Keratinocyte (primary cell): ENCODE results near the gene ASB6. TPM values are rescaled to one million over a fixed set of nuclear protein-coding genes. Genes with fewer than 3 reads are reported as not detected.

Source experiments
- DNase-seq: peaks from one replicate; pipeline ENCODE4 v3.0.0-alpha.2; 2011; ENCODE audit warnings: low read depth, missing footprints, low spot score
- FAIRE-seq: peaks from 2 replicates; lab custom pipeline; 2011; peaks lifted over from hg19 to GRCh38; lab: Jason Lieb, UNC
- H2AFZ ChIP-seq: 2 replicates; pipeline ENCODE4 v1.6.0; 2012; ENCODE audit warnings: low read length, control low read depth, inconsistent platforms; ENCODE audit not compliant: control insufficient read depth
- H3K27ac ChIP-seq: 2 replicates; pipeline ENCODE4 v1.5.1; 2011; ENCODE audit warnings: low read length; ENCODE audit not compliant: control insufficient read depth, insufficient read depth
- H3K27me3 ChIP-seq: 3 replicates; pipeline ENCODE4 v1.6.0; 2011; ENCODE audit warnings: low read length; ENCODE audit not compliant: control insufficient read depth, insufficient read depth; ENCODE audit errors: extremely low read depth
- H3K36me3 ChIP-seq, 2 experiments: 2 replicates in 1 of 2; 3 replicates in 1 of 2; pipeline ENCODE4 v1.5.1; 2011; ENCODE audit warnings: low read length in 2 of 2, mild to moderate bottlenecking in 1 of 2; ENCODE audit not compliant: control insufficient read depth in 2 of 2, insufficient read depth in 2 of 2; ENCODE audit errors: extremely low read depth in 1 of 2
- H3K4me1 ChIP-seq: 3 replicates; pipeline ENCODE4 v1.5.1; 2011; ENCODE audit warnings: low read length; ENCODE audit not compliant: control insufficient read depth, insufficient read depth; ENCODE audit errors: extremely low read depth
- H3K4me2 ChIP-seq: 3 replicates; pipeline ENCODE4 v1.6.0; 2011; ENCODE audit warnings: low read depth, low read length; ENCODE audit not compliant: control insufficient read depth, insufficient read depth; ENCODE audit errors: extremely low read depth
- H3K4me3 ChIP-seq, 3 experiments: fragments of 200-600 bp in 1 of 3; sonication (generic) in 1 of 3; 2 replicates in 2 of 3; 3 replicates in 1 of 3; pipeline ENCODE4 v1.5.1; 2011 to 2016; ENCODE audit warnings: low read length in 3 of 3, mild to moderate bottlenecking in 3 of 3, control low read depth in 2 of 3, inconsistent platforms in 1 of 3, low read depth in 1 of 3, mixed read lengths in 1 of 3, mixed run types in 1 of 3, moderate library complexity in 1 of 3; ENCODE audit not compliant: control insufficient read depth in 2 of 3, insufficient read depth in 2 of 3; ENCODE audit errors: extremely low read depth in 1 of 3
- H3K79me2 ChIP-seq: 2 replicates; pipeline ENCODE4 v1.6.0; 2012; ENCODE audit warnings: low read length; ENCODE audit not compliant: control insufficient read depth, insufficient read depth
- H3K9ac ChIP-seq: 3 replicates; pipeline ENCODE4 v1.6.0; 2011; ENCODE audit warnings: low read length; ENCODE audit not compliant: control insufficient read depth, insufficient read depth; ENCODE audit errors: extremely low read depth
- H3K9me1 ChIP-seq: 3 replicates; pipeline ENCODE4 v1.6.0; 2011; ENCODE audit warnings: low read length; ENCODE audit not compliant: control insufficient read depth, insufficient read depth; ENCODE audit errors: extremely low read depth
- H3K9me3 ChIP-seq: 2 replicates; pipeline ENCODE4 v1.5.1; 2012; ENCODE audit warnings: low read depth, low read length; ENCODE audit not compliant: control insufficient read depth
- H4K20me1 ChIP-seq: 3 replicates; pipeline ENCODE4 v1.6.0; 2011; ENCODE audit warnings: low read length; ENCODE audit not compliant: control insufficient read depth, insufficient read depth; ENCODE audit errors: extremely low read depth
- CTCF ChIP-seq, 3 experiments: IDR thresholded peaks in 1 of 3; conservative IDR thresholded peaks in 1 of 3; optimal IDR thresholded peaks in 1 of 3; 2 replicates in 2 of 3; 3 replicates in 1 of 3; pipeline versions ENCODE3 to v1.5.1; 2011; ENCODE audit warnings: low read length in 3 of 3, mild to moderate bottlenecking in 3 of 3, moderate library complexity in 2 of 3, control low read depth in 1 of 3, inconsistent platforms in 1 of 3; ENCODE audit not compliant: insufficient read depth in 2 of 3; ENCODE audit errors: extremely low read depth in 1 of 3
- EZH2 ChIP-seq: IDR thresholded peaks from one replicate; pipeline ENCODE4 v1.6.1; 2012; ENCODE audit warnings: inconsistent platforms, mild to moderate bottlenecking, low read length, moderate library complexity
- dilution Hi-C: fragments of 300-500 bp; cut with MboI; formaldehyde crosslinking; loops from one replicate; pipeline ENCODE4 v1.7.0; 2020; ENCODE audit warnings: low sequenced_read_pairs; ENCODE audit not compliant: extremely low pct_ligation_motif_present
- polyA plus RNA-seq, 5 experiments: library from polyadenylated mRNA; depleted of rRNA in 3 of 5; stranded (reverse) in 3 of 5; stranded (forward) in 1 of 5; unstranded in 1 of 5; fragments of >200 nt; gene quantifications; 1 replicate in 1 of 5; 2 replicates in 3 of 5; 3 replicates in 1 of 5; pipeline versions ENCODE4 v1.2.1 to v1.2.3, GENCODE V29; 2011 to 2012; ENCODE audit warnings: missing spikeins in 2 of 5, low read depth in 1 of 5, low replicate concordance in 1 of 5

The ASB6 gene
- polyA plus RNA-seq, 1 donor (not counting 4 experiments of a cell fraction or from before 2014, with no cell fraction given) = 16.3 TPM

- TF ChIP-seq CTCF (optimal IDR thresholded peaks at IDR 0.05 in 1 of 3, IDR thresholded peaks at IDR 0.05 in 1 of 3, conservative IDR thresholded peaks at IDR 0.05 in 1 of 3; ENCODE audit: extremely low read depth in 1 of 3, insufficient read depth in 2 of 3, low read length in 3 of 3) = no peak
- no peak for TF ChIP-seq EZH2
- DNase-seq (no peak), FAIRE-seq (no peak)
- dilution Hi-C loops = no loop called here
- Histone ChIP-seq H4K20me1 (peaks cover 14% of the 10 kb centered on the region), H2AFZ (no peak overlapping the region), H3K4me1 (peaks cover 30% of the 10 kb centered on the region), H3K4me3 (peak overlapping the region; percentile 89 to 94 (median 90)), H3K79me2 (peaks cover 37% of the 10 kb centered on the region), H3K9me3 (no peaks in the 10 kb centered on the region), H3K36me3 (peaks cover 26 to 31% of the 10 kb centered on the region in 2 experiments), H3K27me3 (no peaks in the 10 kb centered on the region), H3K9ac (peak overlapping the region; percentile 86), H3K4me2 (peak overlapping the region; percentile 100), H3K9me1 (no peaks in the 10 kb centered on the region), H3K27ac (peak overlapping the region; percentile 58)
Measured at GRCh38 chr9:129640871-129641749, 841 bp downstream of the ASB6 start.

GRCh38 chr9:129640086-129640870 lies 1.7 kb downstream of the ASB6 start:
- peaks cover 29 to 38% of the 10 kb centered on the region in 2 experiments for H3K36me3 ChIP-seq
- FAIRE-seq (peak; percentile 81), DNase-seq (no peak)
- H3K4me3 ChIP-seq = peak overlapping the region; percentile 89 to 94 (median 90)
- TF ChIP-seq CTCF (optimal IDR thresholded peaks at IDR 0.05 in 1 of 3, IDR thresholded peaks at IDR 0.05 in 1 of 3, conservative IDR thresholded peaks at IDR 0.05 in 1 of 3; ENCODE audit: extremely low read depth in 1 of 3, insufficient read depth in 2 of 3, low read length in 3 of 3) (no peak), EZH2 (no peak)
- no peaks in the 10 kb centered on the region for H3K9me3 ChIP-seq
- H4K20me1 ChIP-seq = peaks cover 16% of the 10 kb centered on the region
- H3K79me2 ChIP-seq = peaks cover 43% of the 10 kb centered on the region
- peak overlapping the region; percentile 86 for H3K9ac ChIP-seq
- H2AFZ ChIP-seq = no peak overlapping the region
- peak overlapping the region; percentile 58 for H3K27ac ChIP-seq
- dilution Hi-C loops = no loop called here
- H3K4me2 ChIP-seq = peak overlapping the region; percentile 100
- peaks cover 30% of the 10 kb centered on the region for H3K4me1 ChIP-seq
- no peaks in the 10 kb centered on the region for H3K27me3 ChIP-seq
- H3K9me1 ChIP-seq = no peaks in the 10 kb centered on the region
